Aorta (tissue), 5 donors: ENCODE data around the gene ZSCAN1. TPM values are rescaled to one million over a fixed set of nuclear protein-coding genes. Genes with fewer than 3 reads are reported as not detected.
"Not testable (repeated sequence)": the region's sequence is repeated elsewhere in the genome, so short reads cannot be mapped to it uniquely, and the experiment has no call there.

Source experiments
- ATAC-seq: fragments of 200-7000 bp; cut with Tn5 transposase; one replicate; pipeline ENCODE4 v1.9.1; 2022; ENCODE audit warnings: moderate library complexity; ENCODE audit not compliant: low FRiP score
- DNase-seq, 2 donors: peaks; one replicate each; pipeline ENCODE4 v3.0.0-alpha.2; 2020
- H3K27ac ChIP-seq, 2 donors: one replicate each; pipeline ENCODE4 v1.5.1; 2013; ENCODE audit warnings: low read length in 2 of 2, mild to moderate bottlenecking in 2 of 2, moderate library complexity in 2 of 2, control low read depth in 1 of 2, inconsistent platforms in 1 of 2, low read depth in 1 of 2
- H3K27me3 ChIP-seq, 2 donors: one replicate each; pipeline ENCODE4 v1.6.1; 2013; ENCODE audit warnings: control low read depth in 1 of 2, low read length in 1 of 2, mild to moderate bottlenecking in 1 of 2, moderate library complexity in 1 of 2; ENCODE audit not compliant: insufficient read depth in 2 of 2, control insufficient read depth in 1 of 2
- H3K36me3 ChIP-seq, 2 donors: one replicate each; pipeline ENCODE4 v1.6.1; 2013; ENCODE audit warnings: control low read depth in 1 of 2, low read length in 1 of 2, mild to moderate bottlenecking in 1 of 2; ENCODE audit not compliant: insufficient read depth in 2 of 2, control insufficient read depth in 1 of 2
- H3K4me1 ChIP-seq, 2 donors: one replicate each; pipeline ENCODE4 v1.6.1; 2013; ENCODE audit warnings: low read length in 2 of 2, control low read depth in 1 of 2, mild to moderate bottlenecking in 1 of 2, moderate library complexity in 1 of 2; ENCODE audit not compliant: insufficient read depth in 2 of 2, control insufficient read depth in 1 of 2
- H3K4me3 ChIP-seq, 2 donors: one replicate each; pipeline ENCODE4 v1.5.1; 2013; ENCODE audit warnings: low read length in 2 of 2, control low read depth in 1 of 2, mild to moderate bottlenecking in 1 of 2
- H3K9me3 ChIP-seq: one replicate; pipeline ENCODE4 v1.6.1; 2013; ENCODE audit warnings: mild to moderate bottlenecking, low read length; ENCODE audit not compliant: control insufficient read depth
- WGBS, 2 donors: extraction: QIAGEN DNeasy Blood & Tissue Kit; methylation state at CpG; one replicate each; pipeline ENCODE4 v1.1.7; 2013; 5-methylcytosine and 5-hydroxymethylcytosine counted together
- intact Hi-C, 2 donors: fragments of 100-400 bp; cut with DNase I; formaldehyde crosslinking; loops; one replicate each; pipeline versions ENCODE4 v1.14.2 to v1.15.0; 2022
- polyA plus RNA-seq, 2 donors: library from polyadenylated mRNA; stranded (reverse); fragments of 200-250 nt; gene quantifications; one replicate each; pipeline ENCODE4 v1.2.3, GENCODE V29; 2013
- total RNA-seq, 2 donors: library from RNA; stranded (reverse); fragmentation: NEBNext Ultra II Directional; extraction: Animal tissue kit (Norgen Biotek cat#: 25700); gene quantifications; one replicate each; pipeline ENCODE4 v1.2.1, GENCODE V29; 2021
- donor health status: healthy with polysubstance abuse.
- donor health status: Bipolar disorder and iron deficiency.
- donor health status: DM: no; HTN: no; CAD: no.
- donor health status: DM: no; HTN: no; CAD: no.
- donor health status: DM: yes; HTN: yes; CAD: no.

The ZSCAN1 gene
- total and polyA plus RNA-seq, 4 donors, result 0.23 TPM; not detected in 3

- H3K9me3 ChIP-seq, result peaks cover 27% of the 10 kb centered on the region
- H3K36me3 ChIP-seq, H3K4me1 ChIP-seq, H3K27me3 ChIP-seq, H3K27ac ChIP-seq, H3K4me3 ChIP-seq, ATAC-seq, DNase-seq, intact Hi-C loops: not testable (repeated sequence)
- WGBS, 2 donors, result 38 to 41% methylated on average over 10 of the region's 10 CpGs
Observed at GRCh38 chr19:58008877-58009276, 24.9 kb upstream of the ZSCAN1 start.

GRCh38 chr19:58009301-58009665 is 24.5 kb upstream of the ZSCAN1 start:
- Histone ChIP-seq H3K4me3 (no peak overlapping the region), H3K4me1 (no peaks in the 10 kb centered on the region), H3K27ac (no peak overlapping the region), H3K9me3 (peaks cover 25% of the 10 kb centered on the region), H3K36me3 (peaks cover 0 to 8% of the 10 kb centered on the region in 2 donors), H3K27me3 (no peaks in the 10 kb centered on the region)
- no peak for DNase-seq
- WGBS, 2 donors, result 2% methylated on average over 21 of the region's 21 CpGs
- intact Hi-C loops, result no loop called here
- no peak for ATAC-seq

GRCh38 chr19:58009666-58010301 is 24.0 kb upstream of the ZSCAN1 start:
- Histone ChIP-seq H3K4me1 (no peaks in the 10 kb centered on the region), H3K36me3 (peaks cover 0 to 5% of the 10 kb centered on the region in 2 donors), H3K9me3 (peaks cover 22% of the 10 kb centered on the region), H3K27me3 (no peaks in the 10 kb centered on the region), H3K4me3 (no peak overlapping the region), H3K27ac (no peak overlapping the region)
- DNase-seq, result peak; percentile 71 to 90
- intact Hi-C loops, result no loop called here
- ATAC-seq, result peak; percentile 96
- 12% methylated on average over 41 of the region's 41 CpGs for WGBS, 2 donors

GRCh38 chr19:58010507-58010906 is 23.3 kb upstream of the ZSCAN1 start:
- intact Hi-C loops, result no loop called here
- Histone ChIP-seq H3K4me3 (no peak overlapping the region), H3K27me3 (no peaks in the 10 kb centered on the region), H3K36me3 (peaks cover 0 to 5% of the 10 kb centered on the region in 2 donors), H3K27ac (no peak overlapping the region), H3K4me1 (no peaks in the 10 kb centered on the region), H3K9me3 (peaks cover 21% of the 10 kb centered on the region)
- 78 to 80% methylated on average over 22 of the region's 22 CpGs for WGBS, 2 donors
- DNase-seq (no peak), ATAC-seq (no peak)

- intact Hi-C loops, result no loop called here
- no peak overlapping the region for H3K27ac ChIP-seq
- peaks cover 12% of the 10 kb centered on the region for H3K9me3 ChIP-seq
- DNase-seq (no peak), ATAC-seq (no peak)
- no peak overlapping the region for H3K4me3 ChIP-seq
- H3K4me1 ChIP-seq, result no peaks in the 10 kb centered on the region
- H3K27me3 ChIP-seq, result no peaks in the 10 kb centered on the region
- WGBS, 2 donors, result 49 to 50% methylated on average over 5 of the region's 5 CpGs
- H3K36me3 ChIP-seq, result no peaks in the 10 kb centered on the region
Observed at GRCh38 chr19:58014141-58014540, 19.7 kb upstream of the ZSCAN1 start.

- peaks cover 1% of the 10 kb centered on the region for H3K9me3 ChIP-seq
- no peaks in the 10 kb centered on the region for H3K36me3 ChIP-seq
- H3K27ac ChIP-seq, result no peak overlapping the region
- 72 to 73% methylated on average over 7 of the region's 7 CpGs for WGBS, 2 donors
- ATAC-seq, result no peak
- intact Hi-C loops, result loop anchor here in 1 of 2 donors (2.0 kb wide), 1 partner anchor 135 kb away; no protein-coding TSS in a partner anchor
- H3K4me1 ChIP-seq, result no peaks in the 10 kb centered on the region
- peak in 1 of 2 donors; percentile 37 for DNase-seq
- H3K4me3 ChIP-seq, result no peak overlapping the region
- H3K27me3 ChIP-seq, result no peaks in the 10 kb centered on the region
Observed at GRCh38 chr19:58020129-58020528, 13.7 kb upstream of the ZSCAN1 start.

- Histone ChIP-seq H3K4me1 (no peaks in the 10 kb centered on the region), H3K27me3 (no peaks in the 10 kb centered on the region), H3K36me3 (no peaks in the 10 kb centered on the region), H3K27ac (no peak overlapping the region), H3K4me3 (no peak overlapping the region), H3K9me3 (no peaks in the 10 kb centered on the region)
- intact Hi-C loops, result loop anchor here in 1 of 2 donors (2.0 kb wide), 1 partner anchor 133 kb away; no protein-coding TSS in a partner anchor
- ATAC-seq, result peak; percentile 85
- peak in 1 of 2 donors; percentile 66 for DNase-seq
- WGBS, 2 donors, result 49 to 50% methylated on average over 30 of the region's 30 CpGs
Observed at GRCh38 chr19:58021541-58022282, 12.1 kb upstream of the ZSCAN1 start.

GRCh38 chr19:58022283-58022660 is 11.6 kb upstream of the ZSCAN1 start:
- 49 to 59% methylated on average over 4 of the region's 4 CpGs for WGBS, 2 donors
- intact Hi-C loops, result no loop called here
- H3K4me3 ChIP-seq, result no peak overlapping the region
- no peaks in the 10 kb centered on the region for H3K4me1 ChIP-seq
- no peaks in the 10 kb centered on the region for H3K27me3 ChIP-seq
- DNase-seq (peak in 1 of 2 donors; percentile 17), ATAC-seq (no peak)
- H3K36me3 ChIP-seq, result no peaks in the 10 kb centered on the region
- no peaks in the 10 kb centered on the region for H3K9me3 ChIP-seq
- H3K27ac ChIP-seq, result no peak overlapping the region

GRCh38 chr19:58024661-58025060 is 9.2 kb upstream of the ZSCAN1 start:
- intact Hi-C loops, result no loop called here
- ATAC-seq, result no peak

More at GRCh38 chr19:58024661-58025060, 9.2 kb upstream of the ZSCAN1 start:
- Histone ChIP-seq H3K9me3 (no peaks in the 10 kb centered on the region), H3K4me3 (no peak overlapping the region), H3K27ac (no peak overlapping the region), H3K27me3 (no peaks in the 10 kb centered on the region), H3K4me1 (no peaks in the 10 kb centered on the region), H3K36me3 (no peaks in the 10 kb centered on the region)
- DNase-seq, result no peak
- 86 to 88% methylated on average over 12 of the region's 12 CpGs for WGBS, 2 donors
